ENCODE measurements around the gene TSSC4.

Gene TSSC4

GRCh38 chr11:2409126-2409525, 8.6 kb downstream of the TSSC4 start:
- H3K4me3 ChIP-seq (ENCODE audit: low read depth, low read length) = no peak overlapping the region
- no peak for TF ChIP-seq CTCF (IDR thresholded peaks at IDR 0.05; ENCODE audit: insufficient read depth, low read length, missing control alignments)
- ChIA-PET POLR2A (no interaction called here), CTCF (interaction anchor here (0.7 to 4.5 kb wide), 7 partner anchors 8 to 215 kb away, joined by 3 to 48 read pairs (median 7); partner anchors contain the start of gene TSSC4)
- no peak for DNase-seq (ENCODE audit: low read depth, low spot score)

- POLR2A ChIA-PET = no interaction called here
- no peak for TF ChIP-seq CTCF (IDR thresholded peaks at IDR 0.05; ENCODE audit: insufficient read depth, low read length, missing control alignments)
- CTCF ChIA-PET = interaction anchor here (0.7 to 4.5 kb wide), 7 partner anchors 9 to 216 kb away, joined by 3 to 48 read pairs (median 7); partner anchors contain the start of gene TSSC4
- H3K4me3 ChIP-seq (ENCODE audit: low read depth, low read length) = no peak overlapping the region
- DNase-seq (ENCODE audit: low read depth, low spot score) = no peak
Observed at GRCh38 chr11:2409611-2410468, 9.3 kb downstream of the TSSC4 start.

GRCh38 chr11:2410616-2411015, 10.1 kb downstream of the TSSC4 start:
- CTCF ChIA-PET = interaction anchor here (1.3 to 4.5 kb wide), 3 partner anchors 9 to 216 kb away, joined by 4 to 48 read pairs (median 13); no protein-coding TSS in a partner anchor
- DNase-seq (ENCODE audit: low read depth, low spot score) = no peak
- POLR2A ChIA-PET = no interaction called here
- no peak for TF ChIP-seq CTCF (IDR thresholded peaks at IDR 0.05; ENCODE audit: insufficient read depth, low read length, missing control alignments)
- no peak overlapping the region for H3K4me3 ChIP-seq (ENCODE audit: low read depth, low read length)

- H3K4me3 ChIP-seq (ENCODE audit: low read depth, low read length) = no peak overlapping the region
- CTCF ChIA-PET = interaction anchor here (0.7 to 4.5 kb wide), 4 partner anchors 8 to 225 kb away, joined by 3 to 48 read pairs (median 7); no protein-coding TSS in a partner anchor
- POLR2A ChIA-PET = no interaction called here
- no peak for TF ChIP-seq CTCF (IDR thresholded peaks at IDR 0.05; ENCODE audit: insufficient read depth, low read length, missing control alignments)
- DNase-seq (ENCODE audit: low read depth, low spot score) = no peak
Observed at GRCh38 chr11:2411446-2412305, 11.1 kb downstream of the TSSC4 start.

GRCh38 chr11:2412323-2412722, 11.8 kb downstream of the TSSC4 start:
- no peak overlapping the region for H3K4me3 ChIP-seq (ENCODE audit: low read depth, low read length)
- DNase-seq (ENCODE audit: low read depth, low spot score) = no peak
- ChIA-PET CTCF (interaction anchor here (0.7 to 2.1 kb wide), 4 partner anchors 8 to 226 kb away, joined by 3 to 9 read pairs (median 4); no protein-coding TSS in a partner anchor), POLR2A (no interaction called here)
- TF ChIP-seq CTCF (IDR thresholded peaks at IDR 0.05; ENCODE audit: insufficient read depth, low read length, missing control alignments) = no peak
